HG03439 (cell line): Measurements from ENCODE around the gene GIN1.

Source experiments
- ATAC-seq: cut with Tn5 transposase; IDR thresholded peaks from one replicate; pipeline ENCODE4 v1.9.1; 2021; ENCODE audit warnings: mild to moderate bottlenecking, moderate library complexity; ENCODE audit not compliant: unreplicated experiment

Gene GIN1

GRCh38 chr5:103037673-103038455 is 82.1 kb downstream of the GIN1 start:
- ATAC-seq: no peak

DNA sequence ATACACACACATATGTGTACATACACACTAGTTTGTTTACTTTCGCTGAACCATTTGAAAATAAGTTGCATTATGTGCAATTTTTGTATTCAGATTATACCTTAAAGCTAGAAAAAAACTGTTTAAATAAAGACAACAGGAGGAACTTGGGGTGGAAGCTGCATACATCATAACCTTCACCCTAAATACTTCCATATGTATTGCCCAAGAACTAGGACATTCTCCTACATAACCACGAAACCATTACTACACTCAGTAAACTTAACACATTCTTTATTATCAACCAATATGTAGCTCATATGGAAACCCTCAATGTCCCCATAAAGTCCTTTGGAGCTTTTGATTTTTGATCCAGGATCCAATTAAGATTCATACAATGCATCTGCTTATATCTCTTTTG is 83.3 kb downstream of the GIN1 start:
- no peak for ATAC-seq
